Measurements from ENCODE around the gene FOLR2. TPM values are rescaled to one million over a fixed set of nuclear protein-coding genes. Genes with fewer than 3 reads are reported as not detected.
"Not testable (repeated sequence)": the region's sequence is repeated elsewhere in the genome, so short reads cannot be mapped to it uniquely, and the experiment has no call there.

The FOLR2 gene
- total RNA-seq (not detected), polyA plus RNA-seq (under 1 TPM in 1 of 4 donors, not detected in 3; 0.26 TPM)

GRCh38 chr11:72216638-72217037 is at the start of gene FOLR2:
Gene FOLR2, plus strand, starts transcription at chr11:72216794. Its CDS starts 1,791 bp downstream, at chr11:72218585.
- Mint-ChIP-seq H3K9me3 (peaks cover 0 to 5% (median 0%) of the 10 kb centered on the region in 7 donors), H3K36me3 (no peaks in the 10 kb centered on the region), H3K4me1 (peaks cover 0 to 2% (median under 1%) of the 10 kb centered on the region in 4 donors), H3K27ac (peak within 1 kb of the TSS in 1 of 3 donors; percentile 10), H3K27me3 (peaks cover 53% of the 10 kb centered on the region), H3K4me3 (peak within 1 kb of the TSS in 1 of 4 donors; percentile 17)
- no peak for DNase-seq
- Histone ChIP-seq H3K4me3 (ENCODE audit: low read depth, low read length) (no peak within 1 kb of the TSS), H3K27ac (ENCODE audit: insufficient read depth, low read length, poor library complexity, severe bottlenecking) (no peak within 1 kb of the TSS), H3K9me3 (ENCODE audit: control insufficient read depth in 2 of 2, low read length in 2 of 2) (no peaks in the 10 kb centered on the region), H3K36me3 (ENCODE audit: control insufficient read depth, insufficient read depth, low read length) (no peaks in the 10 kb centered on the region), H3K27me3 (ENCODE audit: control insufficient read depth, insufficient read depth, low read length) (peaks cover 19% of the 10 kb centered on the region), H3K4me1 (ENCODE audit: control insufficient read depth, insufficient read depth, low read length, poor library complexity, severe bottlenecking) (no peaks in the 10 kb centered on the region)
- ATAC-seq (ENCODE audit: low read depth in 2 of 2), result no peak

GRCh38 chr11:72169046-72169555 is 47.5 kb upstream of the FOLR2 start:
- H3K27me3 Mint-ChIP-seq, result peaks cover 10% of the 10 kb centered on the region
- not testable (repeated sequence) for H3K9me3 Mint-ChIP-seq

GRCh38 chr11:72169754-72170153 is 46.8 kb upstream of the FOLR2 start:
- not testable (repeated sequence) for DNase-seq; ATAC-seq (ENCODE audit: low read depth in 2 of 2); H3K36me3 Mint-ChIP-seq; H3K4me1 ChIP-seq (ENCODE audit: control insufficient read depth, insufficient read depth, low read length, poor library complexity, severe bottlenecking); H3K4me3 ChIP-seq (ENCODE audit: low read depth, low read length); H3K4me3 Mint-ChIP-seq; H3K9me3 ChIP-seq (ENCODE audit: control insufficient read depth in 2 of 2, low read length in 2 of 2); H3K27ac Mint-ChIP-seq; H3K36me3 ChIP-seq (ENCODE audit: control insufficient read depth, insufficient read depth, low read length); H3K9me3 Mint-ChIP-seq; H3K27ac ChIP-seq (ENCODE audit: insufficient read depth, low read length, poor library complexity, severe bottlenecking); H3K27me3 ChIP-seq (ENCODE audit: control insufficient read depth, insufficient read depth, low read length); H3K4me1 Mint-ChIP-seq
- peaks cover 11% of the 10 kb centered on the region for H3K27me3 Mint-ChIP-seq

More at GRCh38 chr11:72169046-72169555, 47.5 kb upstream of the FOLR2 start:
- not testable (repeated sequence) for H3K4me1 Mint-ChIP-seq; H3K27ac Mint-ChIP-seq; H3K36me3 ChIP-seq (ENCODE audit: control insufficient read depth, insufficient read depth, low read length); H3K27ac ChIP-seq (ENCODE audit: insufficient read depth, low read length, poor library complexity, severe bottlenecking); ATAC-seq (ENCODE audit: low read depth in 2 of 2); H3K36me3 Mint-ChIP-seq; H3K9me3 ChIP-seq (ENCODE audit: control insufficient read depth in 2 of 2, low read length in 2 of 2); DNase-seq; H3K4me3 ChIP-seq (ENCODE audit: low read depth, low read length); H3K4me3 Mint-ChIP-seq; H3K27me3 ChIP-seq (ENCODE audit: control insufficient read depth, insufficient read depth, low read length); H3K4me1 ChIP-seq (ENCODE audit: control insufficient read depth, insufficient read depth, low read length, poor library complexity, severe bottlenecking)

- not testable (repeated sequence) for DNase-seq; H3K36me3 Mint-ChIP-seq; H3K4me3 ChIP-seq (ENCODE audit: low read depth, low read length); H3K9me3 ChIP-seq (ENCODE audit: control insufficient read depth in 2 of 2, low read length in 2 of 2); H3K9me3 Mint-ChIP-seq; H3K27me3 ChIP-seq (ENCODE audit: control insufficient read depth, insufficient read depth, low read length); H3K4me3 Mint-ChIP-seq; H3K36me3 ChIP-seq (ENCODE audit: control insufficient read depth, insufficient read depth, low read length); H3K27ac ChIP-seq (ENCODE audit: insufficient read depth, low read length, poor library complexity, severe bottlenecking); H3K4me1 Mint-ChIP-seq; ATAC-seq (ENCODE audit: low read depth in 2 of 2); H3K4me1 ChIP-seq (ENCODE audit: control insufficient read depth, insufficient read depth, low read length, poor library complexity, severe bottlenecking); H3K27ac Mint-ChIP-seq
- H3K27me3 Mint-ChIP-seq, result peaks cover 23% of the 10 kb centered on the region
Measured at GRCh38 chr11:72172043-72172442, 44.6 kb upstream of the FOLR2 start.

GRCh38 chr11:72173291-72173690 is 43.3 kb upstream of the FOLR2 start:
- Histone ChIP-seq H3K27ac (ENCODE audit: insufficient read depth, low read length, poor library complexity, severe bottlenecking) (no peak overlapping the region), H3K36me3 (ENCODE audit: control insufficient read depth, insufficient read depth, low read length) (no peaks in the 10 kb centered on the region), H3K9me3 (ENCODE audit: control insufficient read depth in 2 of 2, low read length in 2 of 2) (no peaks in the 10 kb centered on the region), H3K4me1 (ENCODE audit: control insufficient read depth, insufficient read depth, low read length, poor library complexity, severe bottlenecking) (no peaks in the 10 kb centered on the region), H3K4me3 (ENCODE audit: low read depth, low read length) (no peak overlapping the region), H3K27me3 (ENCODE audit: control insufficient read depth, insufficient read depth, low read length) (no peaks in the 10 kb centered on the region)
- Mint-ChIP-seq H3K36me3 (no peaks in the 10 kb centered on the region), H3K9me3 (no peaks in the 10 kb centered on the region), H3K4me3 (no peak overlapping the region), H3K27me3 (peaks cover 21% of the 10 kb centered on the region), H3K4me1 (no peaks in the 10 kb centered on the region), H3K27ac (no peak overlapping the region)
- no peak for ATAC-seq (ENCODE audit: low read depth in 2 of 2)
- no peak for DNase-seq

- peaks cover 19% of the 10 kb centered on the region for H3K27me3 Mint-ChIP-seq
- ATAC-seq (ENCODE audit: low read depth in 2 of 2), result no peak
- Histone ChIP-seq H3K4me3 (ENCODE audit: low read depth, low read length) (no peak overlapping the region), H3K27ac (ENCODE audit: insufficient read depth, low read length, poor library complexity, severe bottlenecking) (no peak overlapping the region), H3K9me3 (ENCODE audit: control insufficient read depth in 2 of 2, low read length in 2 of 2) (no peaks in the 10 kb centered on the region), H3K36me3 (ENCODE audit: control insufficient read depth, insufficient read depth, low read length) (no peaks in the 10 kb centered on the region), H3K4me1 (ENCODE audit: control insufficient read depth, insufficient read depth, low read length, poor library complexity, severe bottlenecking) (no peaks in the 10 kb centered on the region), H3K27me3 (ENCODE audit: control insufficient read depth, insufficient read depth, low read length) (no peaks in the 10 kb centered on the region)
- no peak overlapping the region for H3K27ac Mint-ChIP-seq
- H3K9me3 Mint-ChIP-seq, result no peaks in the 10 kb centered on the region
- H3K36me3 Mint-ChIP-seq, result no peaks in the 10 kb centered on the region
- H3K4me1 Mint-ChIP-seq, result no peaks in the 10 kb centered on the region
- no peak for DNase-seq
- no peak overlapping the region for H3K4me3 Mint-ChIP-seq
Measured at GRCh38 chr11:72174302-72175070, 42.1 kb upstream of the FOLR2 start.

GRCh38 chr11:72177656-72178055 is 38.9 kb upstream of the FOLR2 start:
- no peak overlapping the region for H3K27ac ChIP-seq (ENCODE audit: insufficient read depth, low read length, poor library complexity, severe bottlenecking)
- H3K9me3 ChIP-seq (ENCODE audit: control insufficient read depth in 2 of 2, low read length in 2 of 2), result no peaks in the 10 kb centered on the region
- no peak overlapping the region for H3K27ac Mint-ChIP-seq
- H3K4me1 Mint-ChIP-seq, result no peaks in the 10 kb centered on the region
- ATAC-seq (ENCODE audit: low read depth in 2 of 2) (no peak), DNase-seq (no peak)
- H3K9me3 Mint-ChIP-seq, result no peaks in the 10 kb centered on the region
- H3K36me3 Mint-ChIP-seq, result no peaks in the 10 kb centered on the region
- no peaks in the 10 kb centered on the region for H3K36me3 ChIP-seq (ENCODE audit: control insufficient read depth, insufficient read depth, low read length)
- H3K27me3 ChIP-seq (ENCODE audit: control insufficient read depth, insufficient read depth, low read length), result peaks cover 2% of the 10 kb centered on the region
- H3K4me3 ChIP-seq (ENCODE audit: low read depth, low read length), result no peak overlapping the region
- no peak overlapping the region for H3K4me3 Mint-ChIP-seq
- no peaks in the 10 kb centered on the region for H3K4me1 ChIP-seq (ENCODE audit: control insufficient read depth, insufficient read depth, low read length, poor library complexity, severe bottlenecking)
- peaks cover 27% of the 10 kb centered on the region for H3K27me3 Mint-ChIP-seq
